GM23248 (cell line): ENCODE data around the gene KCNAB1. TPM values are rescaled to one million over a fixed set of nuclear protein-coding genes. Genes with fewer than 3 reads are reported as not detected.

Experiments used
- DNase-seq: peaks from one replicate; pipeline ENCODE4 v3.0.0-alpha.2; 2015
- H2AFZ ChIP-seq: fragments of 200-600 bp; sonication (generic); 2 replicates; pipeline ENCODE4 v1.6.1; 2016; ENCODE audit warnings: antibody characterized with exemption
- H3F3A ChIP-seq: fragments of 200-600 bp; sonication (generic); 2 replicates; pipeline ENCODE4 v1.6.1; 2016; ENCODE audit warnings: mild to moderate bottlenecking, antibody characterized with exemption, mixed run types; ENCODE audit not compliant: insufficient read depth
- H3K27ac ChIP-seq: fragments of 200-600 bp; sonication (generic); 2 replicates; pipeline ENCODE4 v1.5.1; 2016; ENCODE audit warnings: mild to moderate bottlenecking
- H3K27me3 ChIP-seq: fragments of 200-600 bp; sonication (generic); replicated peaks from 2 replicates; pipeline ENCODE4 v1.6.1; 2016; ENCODE audit warnings: mild to moderate bottlenecking; ENCODE audit not compliant: insufficient read depth
- H3K36me3 ChIP-seq: fragments of 200-600 bp; sonication (generic); 2 replicates; pipeline ENCODE4 v1.6.1; 2016; ENCODE audit warnings: low read depth, mild to moderate bottlenecking
- H3K4me1 ChIP-seq: fragments of 200-600 bp; sonication (generic); 2 replicates; pipeline ENCODE4 v1.6.1; 2016; ENCODE audit warnings: mild to moderate bottlenecking; ENCODE audit not compliant: insufficient read depth
- H3K4me2 ChIP-seq: fragments of 200-600 bp; sonication (generic); one replicate; pipeline ENCODE4 v1.6.1; 2016; ENCODE audit warnings: mild to moderate bottlenecking; ENCODE audit not compliant: unreplicated experiment
- H3K4me3 ChIP-seq: fragments of 200-600 bp; sonication (generic); 2 replicates; pipeline ENCODE4 v1.5.1; 2016; ENCODE audit warnings: mild to moderate bottlenecking
- H3K79me2 ChIP-seq: fragments of 200-600 bp; sonication (generic); 2 replicates; pipeline ENCODE4 v1.6.1; 2016; ENCODE audit warnings: mild to moderate bottlenecking; ENCODE audit not compliant: insufficient read depth
- H3K9ac ChIP-seq: fragments of 200-600 bp; sonication (generic); 2 replicates; pipeline ENCODE4 v1.6.1; 2016; ENCODE audit warnings: mild to moderate bottlenecking
- H3K9me2 ChIP-seq: fragments of 200-600 bp; sonication (generic); 2 replicates; pipeline ENCODE4 v1.6.1; 2016; ENCODE audit warnings: mixed run types, mild to moderate bottlenecking, moderate library complexity; ENCODE audit not compliant: insufficient read depth
- H3K9me3 ChIP-seq: fragments of 200-600 bp; sonication (generic); one replicate; pipeline ENCODE4 v1.6.1; 2017; ENCODE audit warnings: low read depth
- H4K20me1 ChIP-seq: fragments of 200-600 bp; sonication (generic); 2 replicates; pipeline ENCODE4 v1.6.0; 2016; ENCODE audit not compliant: insufficient read depth
- EZH2 ChIP-seq: fragments of 200-600 bp; sonication (generic); IDR thresholded peaks from 2 replicates; pipeline ENCODE4 v1.6.1; 2018; ENCODE audit warnings: antibody characterized with exemption, mild to moderate bottlenecking; ENCODE audit not compliant: insufficient read depth, poor library complexity, severe bottlenecking
- EZH2phosphoT487 ChIP-seq: fragments of 200-600 bp; sonication (generic); IDR thresholded peaks from 2 replicates; pipeline ENCODE4 v1.6.1; 2018; ENCODE audit warnings: antibody characterized with exemption, moderate library complexity, mild to moderate bottlenecking, low read depth; ENCODE audit not compliant: insufficient read depth
- WGBS, 2 experiments: methylation state at CpG; one replicate each; pipeline ENCODE4 v1.1.6; 2015 to 2017; ENCODE audit warnings: low lambda C conversion rate in 2 of 2, low coverage in 1 of 2; ENCODE audit errors: missing lambda C conversion rate in 2 of 2; 5-methylcytosine and 5-hydroxymethylcytosine counted together
- in situ Hi-C: fragments of 300-500 bp; cut with MboI; formaldehyde crosslinking; loops from 2 replicates; pipeline ENCODE4 v1.15.0; 2020
- polyA plus RNA-seq: library from polyadenylated mRNA; unstranded; fragments of >200 nt; fragmentation: Nextera tagmentation; extraction: Ambion mirVana; gene quantifications from 2 replicates; pipeline ENCODE4 v1.2.1, GENCODE V29; 2016
- total RNA-seq: library from RNA; depleted of rRNA; stranded (reverse); fragments of >200 nt; shearing (Covaris generic); gene quantifications from 2 replicates; pipeline ENCODE4 v1.2.3, GENCODE V29; 2014

Gene KCNAB1
- total and polyA plus RNA-seq, 2 experiments from 2014 or later: 1.1 TPM; not detected in 1

GRCh38 chr3:156151824-156152428 is 31.5 kb downstream of the KCNAB1 start:
- TF ChIP-seq EZH2phosphoT487 (no peak), EZH2 (no peak)
- in situ Hi-C loops: loop anchor here (10.0 to 25.0 kb wide), 2 partner anchors 523 to 985 kb away; partner anchors contain the start of gene TIPARP
- Histone ChIP-seq H3K27me3 (no peaks in the 10 kb centered on the region), H3F3A (no peaks in the 10 kb centered on the region), H3K4me3 (no peak overlapping the region), H3K4me2 (no peak overlapping the region), H3K27ac (0 out of 2 replicates have a peak overlapping the region, but pooled peaks have one; percentile 16), H2AFZ (peak overlapping the region; percentile 70), H3K9ac (peak overlapping the region; percentile 72), H3K36me3 (no peaks in the 10 kb centered on the region), H3K4me1 (peaks cover 6% of the 10 kb centered on the region; the same call in 1 of the 2 replicates), H3K79me2 (no peaks in the 10 kb centered on the region), H3K9me3 (no peaks in the 10 kb centered on the region), H4K20me1 (no peaks in the 10 kb centered on the region), H3K9me2 (no peaks in the 10 kb centered on the region)
- peak; percentile 83 for DNase-seq
- 29 to 31% methylated on average over 10 of the region's 10 CpGs for WGBS, 2 experiments

DNA sequence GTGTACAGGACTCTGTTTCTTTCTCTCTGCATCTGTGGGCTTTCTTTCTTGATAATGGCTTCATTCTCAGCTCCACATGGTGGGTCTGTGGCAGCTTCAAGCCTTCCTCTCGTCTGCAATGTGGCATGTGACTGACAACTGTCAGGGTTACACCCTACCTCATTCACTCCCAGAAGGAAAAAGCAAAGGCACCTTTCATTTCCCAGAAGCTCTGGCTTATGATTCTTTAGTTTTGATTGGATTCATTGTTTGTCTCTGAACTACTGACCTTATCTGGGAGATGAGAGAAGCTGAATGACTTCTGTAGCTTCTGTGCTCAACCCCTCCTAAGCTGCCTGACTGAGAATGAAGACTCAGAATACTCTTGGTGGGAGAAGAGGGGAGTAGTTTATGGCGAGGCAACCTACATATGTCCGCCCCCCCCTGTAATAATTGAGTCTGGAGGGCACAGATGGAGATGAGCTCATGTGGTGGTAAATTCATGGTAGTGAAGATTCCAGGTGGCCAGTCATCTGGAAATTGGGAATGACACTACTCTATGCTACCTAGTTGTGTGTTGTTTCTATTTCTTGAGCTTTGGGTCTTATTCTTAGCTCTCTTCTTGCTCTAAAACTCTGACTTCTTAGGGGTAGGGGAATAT is 38.4 kb downstream of the KCNAB1 start:
- H3F3A ChIP-seq: no peaks in the 10 kb centered on the region
- H3K9me2 ChIP-seq: no peaks in the 10 kb centered on the region
- H3K36me3 ChIP-seq: no peaks in the 10 kb centered on the region
- no peak for TF ChIP-seq EZH2phosphoT487
- TF ChIP-seq EZH2: no peak
- WGBS, 2 experiments: 49 to 54% methylated on average over 3 of the region's 3 CpGs
- H3K27me3 ChIP-seq: no peaks in the 10 kb centered on the region
- no peak for DNase-seq
- H3K9me3 ChIP-seq: no peaks in the 10 kb centered on the region
- no peak overlapping the region for H3K9ac ChIP-seq
- in situ Hi-C loops: loop anchor here (10.0 to 25.0 kb wide), 2 partner anchors 516 to 979 kb away; partner anchors contain the start of gene TIPARP
- no peaks in the 10 kb centered on the region for H3K79me2 ChIP-seq
- no peaks in the 10 kb centered on the region for H3K4me1 ChIP-seq
- no peak overlapping the region for H3K4me3 ChIP-seq
- H3K4me2 ChIP-seq: no peak overlapping the region
- no peak overlapping the region for H3K27ac ChIP-seq
- H2AFZ ChIP-seq: no peak overlapping the region
- no peaks in the 10 kb centered on the region for H4K20me1 ChIP-seq

- H4K20me1 ChIP-seq: no peaks in the 10 kb centered on the region
- H2AFZ ChIP-seq: no peak overlapping the region
- no peaks in the 10 kb centered on the region for H3F3A ChIP-seq
- no peak overlapping the region for H3K9ac ChIP-seq
- in situ Hi-C loops: loop anchor here (5.0 to 25.0 kb wide), 2 partner anchors 362 to 977 kb away; no protein-coding TSS in a partner anchor
- no peak overlapping the region for H3K4me2 ChIP-seq
- TF ChIP-seq EZH2 (no peak), EZH2phosphoT487 (no peak)
- no peak overlapping the region for H3K4me3 ChIP-seq
- H3K27me3 ChIP-seq: no peaks in the 10 kb centered on the region
- no peaks in the 10 kb centered on the region for H3K9me3 ChIP-seq
- no peak for DNase-seq
- no peaks in the 10 kb centered on the region for H3K4me1 ChIP-seq
- WGBS, 2 experiments: 41 to 42% methylated on average over 3 of the region's 3 CpGs
- H3K79me2 ChIP-seq: no peaks in the 10 kb centered on the region
- H3K27ac ChIP-seq: no peak overlapping the region
- no peaks in the 10 kb centered on the region for H3K36me3 ChIP-seq
- no peaks in the 10 kb centered on the region for H3K9me2 ChIP-seq
Observed at GRCh38 chr3:156160647-156161046, 40.3 kb downstream of the KCNAB1 start.

- 29 to 45% methylated on average over 1 of the region's 1 CpG for WGBS, 2 experiments
- Histone ChIP-seq H3K79me2 (no peaks in the 10 kb centered on the region), H3K9ac (no peak overlapping the region), H3K4me3 (no peak overlapping the region), H4K20me1 (no peaks in the 10 kb centered on the region), H3K9me2 (no peaks in the 10 kb centered on the region), H3K27me3 (no peaks in the 10 kb centered on the region), H2AFZ (no peak overlapping the region), H3K27ac (no peak overlapping the region), H3K36me3 (no peaks in the 10 kb centered on the region), H3K4me2 (no peak overlapping the region), H3F3A (no peaks in the 10 kb centered on the region), H3K9me3 (no peaks in the 10 kb centered on the region), H3K4me1 (no peaks in the 10 kb centered on the region)
- in situ Hi-C loops: loop anchor here (5.0 to 25.0 kb wide), 2 partner anchors 361 to 976 kb away; no protein-coding TSS in a partner anchor
- TF ChIP-seq EZH2 (no peak), EZH2phosphoT487 (0 out of 2 replicates have a peak, but pooled peaks have one; percentile 50)
- DNase-seq: no peak
Observed at GRCh38 chr3:156161172-156161571, 40.8 kb downstream of the KCNAB1 start.
